ENCODE measurements around the gene EDA. TPM values are rescaled to one million over a fixed set of nuclear protein-coding genes. Genes with fewer than 3 reads are reported as not detected.
"Not testable (repeated sequence)": the region's sequence is repeated elsewhere in the genome, so short reads cannot be mapped to it uniquely, and the experiment has no call there.

The EDA gene
- polyA plus RNA-seq, 1 donor from 2014 or later = not detected

GRCh38 chrX:69951753-69952152 lies 335.8 kb downstream of the EDA start:
- peaks cover 0 to 1% (median 0%) of the 10 kb centered on the region in 3 donors for H3K9me3 Mint-ChIP-seq
- H3K27me3 Mint-ChIP-seq = peaks cover 1% of the 10 kb centered on the region
- no peak overlapping the region for H3K4me3 Mint-ChIP-seq
- no peaks in the 10 kb centered on the region for H3K36me3 Mint-ChIP-seq
- no peaks in the 10 kb centered on the region for H3K4me1 Mint-ChIP-seq
- no peak overlapping the region for H3K27ac Mint-ChIP-seq

- Mint-ChIP-seq H3K36me3 (no peaks in the 10 kb centered on the region), H3K4me3 (no peak overlapping the region), H3K4me1 (no peaks in the 10 kb centered on the region), H3K27me3 (no peaks in the 10 kb centered on the region), H3K9me3 (no peaks in the 10 kb centered on the region), H3K27ac (no peak overlapping the region)
These were observed 343.8 kb downstream of the EDA start for GRCh38 chrX:69959712-69960111.

- Mint-ChIP-seq H3K9me3 (no peaks in the 10 kb centered on the region), H3K4me3 (no peak overlapping the region), H3K27me3 (no peaks in the 10 kb centered on the region), H3K27ac (no peak overlapping the region), H3K4me1 (no peaks in the 10 kb centered on the region), H3K36me3 (no peaks in the 10 kb centered on the region)
These were observed 345.6 kb downstream of the EDA start for GRCh38 chrX:69961365-69962072.

GRCh38 chrX:69968950-69969349 lies 353.0 kb downstream of the EDA start:
- Mint-ChIP-seq H3K9me3 (peaks cover 0 to 2% (median 0%) of the 10 kb centered on the region in 3 donors), H3K27ac (no peak overlapping the region), H3K27me3 (no peaks in the 10 kb centered on the region), H3K4me3 (no peak overlapping the region), H3K36me3 (no peaks in the 10 kb centered on the region), H3K4me1 (no peaks in the 10 kb centered on the region)

DNA sequence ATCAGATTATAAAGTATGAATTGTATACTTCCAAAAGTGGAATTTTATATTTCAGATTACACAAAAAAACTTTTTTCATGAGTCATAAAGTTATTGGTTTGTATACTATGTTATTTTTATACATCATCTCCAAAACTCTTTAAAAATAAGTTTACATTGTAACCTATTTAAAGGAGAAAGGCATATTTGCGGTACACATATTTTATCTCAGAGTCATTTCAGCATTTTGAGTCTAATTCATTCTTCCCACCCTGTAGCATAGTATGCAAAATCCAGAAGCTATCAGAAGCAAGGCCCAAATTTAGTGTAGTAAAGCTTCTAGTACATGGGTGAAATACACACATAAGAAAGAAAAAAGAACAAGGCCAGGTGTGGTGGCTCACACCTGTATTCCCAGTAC lies 353.5 kb downstream of the EDA start:
- no peak overlapping the region for H3K27ac Mint-ChIP-seq
- H3K9me3 Mint-ChIP-seq = peaks cover 0 to 2% (median 0%) of the 10 kb centered on the region in 3 donors
- no peaks in the 10 kb centered on the region for H3K27me3 Mint-ChIP-seq
- H3K4me1 Mint-ChIP-seq = no peaks in the 10 kb centered on the region
- no peaks in the 10 kb centered on the region for H3K36me3 Mint-ChIP-seq
- no peak overlapping the region for H3K4me3 Mint-ChIP-seq

- H3K9me3 Mint-ChIP-seq = no peaks in the 10 kb centered on the region
- no peak overlapping the region for H3K4me3 Mint-ChIP-seq
- H3K27me3 Mint-ChIP-seq = no peaks in the 10 kb centered on the region
- H3K27ac Mint-ChIP-seq = no peak overlapping the region
- H3K4me1 Mint-ChIP-seq = no peaks in the 10 kb centered on the region
- H3K36me3 Mint-ChIP-seq = peaks cover 2% of the 10 kb centered on the region
These were observed 371.8 kb downstream of the EDA start for GRCh38 chrX:69987691-69988090.

- H3K4me3 Mint-ChIP-seq = no peak overlapping the region
- H3K27ac Mint-ChIP-seq = no peak overlapping the region
- peaks cover 2% of the 10 kb centered on the region for H3K27me3 Mint-ChIP-seq
- no peaks in the 10 kb centered on the region for H3K9me3 Mint-ChIP-seq
- H3K36me3 Mint-ChIP-seq = peaks cover 2% of the 10 kb centered on the region
- H3K4me1 Mint-ChIP-seq = no peaks in the 10 kb centered on the region
These were observed 373.1 kb downstream of the EDA start for GRCh38 chrX:69988955-69989394.

- H3K36me3 Mint-ChIP-seq = peaks cover 2% of the 10 kb centered on the region
- no peak overlapping the region for H3K4me3 Mint-ChIP-seq
- peaks cover 2% of the 10 kb centered on the region for H3K27me3 Mint-ChIP-seq
- no peaks in the 10 kb centered on the region for H3K4me1 Mint-ChIP-seq
- no peaks in the 10 kb centered on the region for H3K9me3 Mint-ChIP-seq
- H3K27ac Mint-ChIP-seq = no peak overlapping the region
These were observed 375.8 kb downstream of the EDA start for GRCh38 chrX:69991685-69992084.

DNA sequence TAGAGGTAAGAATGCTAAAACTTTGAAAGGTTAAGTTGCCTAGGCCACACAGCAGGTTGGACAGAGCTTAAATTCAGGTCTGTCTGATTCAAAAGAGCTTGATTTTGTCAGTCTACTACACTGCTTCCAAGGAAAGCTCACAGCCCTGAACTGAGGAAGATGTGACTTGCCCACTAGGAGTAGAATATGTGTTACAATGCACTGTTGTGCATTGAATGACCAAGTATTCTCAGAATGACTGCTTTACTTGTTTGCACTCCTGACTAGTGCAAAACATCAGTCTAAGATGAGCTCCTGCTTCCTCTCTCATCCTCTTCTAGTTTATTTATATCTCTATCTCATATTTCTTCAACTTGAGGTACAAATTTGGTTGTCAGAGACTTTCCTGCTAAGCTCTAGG lies 377.6 kb downstream of the EDA start:
- Mint-ChIP-seq H3K27me3 (peaks cover 2% of the 10 kb centered on the region), H3K27ac (no peak overlapping the region)

DNA sequence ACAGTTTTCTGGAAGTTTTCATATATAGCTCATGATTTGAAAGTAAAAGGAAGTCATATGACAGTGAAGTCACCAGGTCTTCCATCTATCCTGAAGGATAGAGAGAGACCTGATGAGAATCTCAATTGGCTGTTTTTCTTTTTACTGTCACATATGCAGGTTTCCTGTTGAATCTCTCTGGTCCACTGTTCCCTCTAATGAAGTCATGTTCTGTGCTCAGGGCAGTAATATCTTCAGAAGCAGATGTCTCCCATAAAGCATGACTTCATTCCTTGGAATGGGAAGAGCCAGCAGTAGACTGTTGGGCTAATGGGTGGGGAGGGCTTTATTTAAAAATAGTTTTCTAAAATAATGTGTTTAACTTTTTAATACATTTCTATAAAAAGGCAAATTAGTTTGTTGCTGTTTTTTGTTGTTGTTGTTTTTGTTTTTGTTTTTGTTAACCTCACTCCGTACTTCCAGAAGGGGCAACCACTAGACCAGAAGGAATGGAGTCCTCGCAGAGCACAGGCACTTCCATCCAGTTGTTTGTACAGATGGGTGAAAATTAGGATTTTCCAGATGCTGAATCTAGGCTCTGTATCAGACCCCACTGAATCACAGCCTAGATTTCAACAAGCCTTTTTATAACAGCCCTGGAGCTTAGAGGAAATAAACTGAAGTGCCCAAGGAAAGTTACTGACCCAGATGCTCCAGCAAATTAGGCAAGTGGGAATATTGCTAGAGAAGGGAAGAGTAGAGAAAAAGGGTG lies 379.6 kb downstream of the EDA start:
- Mint-ChIP-seq H3K27ac (no peak overlapping the region), H3K27me3 (peaks cover 2% of the 10 kb centered on the region), H3K4me3 (no peak overlapping the region), H3K36me3 (no peaks in the 10 kb centered on the region), H3K4me1 (no peaks in the 10 kb centered on the region), H3K9me3 (no peaks in the 10 kb centered on the region)

More for the DNA sequence above, 377.6 kb downstream of the EDA start:
- no peaks in the 10 kb centered on the region for H3K36me3 Mint-ChIP-seq
- H3K4me1 Mint-ChIP-seq = no peaks in the 10 kb centered on the region
- H3K9me3 Mint-ChIP-seq = no peaks in the 10 kb centered on the region
- H3K4me3 Mint-ChIP-seq = no peak overlapping the region

- H3K4me3 Mint-ChIP-seq = no peak overlapping the region
- no peaks in the 10 kb centered on the region for H3K4me1 Mint-ChIP-seq
- H3K36me3 Mint-ChIP-seq = no peaks in the 10 kb centered on the region
- peaks cover 2% of the 10 kb centered on the region for H3K27me3 Mint-ChIP-seq
- H3K27ac Mint-ChIP-seq = no peak overlapping the region
- H3K9me3 Mint-ChIP-seq = no peaks in the 10 kb centered on the region
These were observed 380.2 kb downstream of the EDA start for GRCh38 chrX:69996113-69996468.

DNA sequence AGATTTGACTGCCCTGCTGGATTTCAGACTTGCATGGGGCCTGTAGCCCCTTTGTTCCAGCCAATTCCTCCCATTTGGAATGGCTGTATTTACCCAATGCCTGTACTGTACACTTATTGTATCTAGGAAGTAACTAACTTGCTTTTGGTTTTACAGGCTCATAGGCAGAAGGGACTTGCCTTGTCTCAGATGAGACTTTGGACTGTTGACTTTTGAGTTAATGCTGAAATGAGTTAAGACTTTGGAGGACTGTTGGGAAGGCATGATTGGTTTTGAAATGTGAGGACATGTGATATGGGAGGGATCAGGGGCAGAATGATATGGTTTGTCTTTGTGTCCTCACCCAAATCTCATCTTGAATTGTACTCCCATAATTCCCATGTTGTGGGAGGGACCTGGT lies 382.4 kb downstream of the EDA start:
- not testable (repeated sequence) for H3K27me3 Mint-ChIP-seq, H3K9me3 Mint-ChIP-seq, H3K4me1 Mint-ChIP-seq

DNA sequence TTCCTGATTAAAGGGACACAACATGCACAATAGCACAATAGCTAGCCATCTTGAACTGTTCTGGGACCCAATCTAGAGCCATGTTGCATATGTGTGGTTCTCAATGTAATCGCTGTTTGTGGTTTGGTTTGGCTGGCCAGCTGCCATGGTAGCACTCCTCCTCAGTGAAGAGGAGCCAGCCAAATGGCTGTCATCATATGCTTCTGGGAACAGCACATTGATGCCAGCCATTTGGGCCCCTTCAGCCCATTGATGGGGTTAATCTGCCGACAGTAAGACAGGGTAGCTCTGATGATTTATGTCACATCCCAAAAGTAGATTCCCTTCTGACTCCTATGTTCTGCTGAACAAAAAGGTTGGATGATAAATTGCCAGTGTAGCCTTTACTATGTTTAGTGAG lies 385.4 kb downstream of the EDA start:
- Mint-ChIP-seq H3K4me1 (no peaks in the 10 kb centered on the region), H3K27ac (no peak overlapping the region), H3K27me3 (peaks cover 2% of the 10 kb centered on the region), H3K4me3 (no peak overlapping the region), H3K9me3 (peaks cover 0 to under 1% (median 0%) of the 10 kb centered on the region in 3 donors), H3K36me3 (no peaks in the 10 kb centered on the region)

More for the DNA sequence above, 382.4 kb downstream of the EDA start:
- not testable (repeated sequence) for H3K27ac Mint-ChIP-seq, H3K36me3 Mint-ChIP-seq, H3K4me3 Mint-ChIP-seq

DNA sequence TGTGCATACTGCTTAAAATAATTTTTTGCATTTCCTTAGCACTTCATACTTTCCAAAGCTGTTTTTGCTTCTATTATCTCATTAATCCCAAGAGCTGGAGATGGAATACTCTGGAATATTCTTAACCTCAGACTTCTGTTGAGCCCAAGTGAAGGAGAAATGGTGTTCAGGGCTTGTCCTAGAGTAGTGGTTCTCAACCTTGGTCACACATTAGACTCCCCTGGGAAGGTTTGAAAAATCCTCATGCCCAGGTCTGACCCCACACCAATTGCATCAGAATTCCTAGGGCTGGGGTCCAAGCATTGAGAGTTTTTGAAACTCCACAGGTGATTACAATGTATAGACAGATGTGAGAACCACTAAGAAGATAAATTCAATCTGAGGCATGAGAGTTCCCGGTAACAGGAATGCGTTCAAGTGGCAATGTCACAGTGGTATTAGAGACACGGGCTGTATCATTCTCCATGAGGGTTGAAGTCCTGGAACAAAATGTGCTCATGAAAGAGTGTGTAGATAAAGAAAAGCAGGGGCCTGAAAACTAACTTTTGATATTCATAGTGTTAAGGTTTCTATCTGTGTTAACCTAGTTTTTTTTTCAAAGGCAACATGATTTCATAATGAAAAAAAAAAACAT lies 385.9 kb downstream of the EDA start:
- Mint-ChIP-seq H3K4me1 (no peaks in the 10 kb centered on the region), H3K27ac (no peak overlapping the region), H3K27me3 (peaks cover 2% of the 10 kb centered on the region), H3K4me3 (no peak overlapping the region), H3K36me3 (no peaks in the 10 kb centered on the region), H3K9me3 (peaks cover 0 to 3% (median 0%) of the 10 kb centered on the region in 3 donors)

DNA sequence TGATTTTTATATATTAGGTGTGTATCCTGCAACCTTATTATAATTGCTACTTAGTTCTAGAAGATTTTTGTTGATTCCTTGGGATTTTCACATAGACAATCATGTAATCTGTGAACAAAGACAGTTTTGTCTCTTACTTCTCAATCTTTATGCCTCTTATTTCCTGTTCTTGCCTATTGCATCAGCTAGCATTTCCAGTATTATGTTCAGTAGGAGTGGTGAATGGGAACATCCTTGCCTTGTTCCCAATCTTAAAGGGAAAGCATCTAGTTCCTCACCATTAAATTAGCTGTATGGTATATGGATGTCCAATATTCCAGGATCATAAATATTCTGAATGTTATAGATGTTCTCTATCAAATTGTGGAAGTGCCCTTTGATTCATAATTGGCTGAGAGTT lies 392.0 kb downstream of the EDA start:
- no peaks in the 10 kb centered on the region for H3K36me3 Mint-ChIP-seq
- no peak overlapping the region for H3K27ac Mint-ChIP-seq

More for the DNA sequence above, 392.0 kb downstream of the EDA start:
- no peak overlapping the region for H3K4me3 Mint-ChIP-seq
- H3K9me3 Mint-ChIP-seq = peaks cover 0 to 3% (median 0%) of the 10 kb centered on the region in 3 donors
- H3K4me1 Mint-ChIP-seq = no peaks in the 10 kb centered on the region
- H3K27me3 Mint-ChIP-seq = peaks cover 10% of the 10 kb centered on the region
